ENCODE data around the gene BNC2.

BNC2 gene

GRCh38 chr9:16449076-16449730 is 421.3 kb downstream of the BNC2 start:
- TF ChIP-seq NFRKB (IDR thresholded peaks at IDR 0.05) (no peak), PKNOX1 (IDR thresholded peaks at IDR 0.05) (peak; percentile 74), LEF1 (IDR thresholded peaks at IDR 0.05; ENCODE audit: borderline replicate concordance) (no peak), BHLHE40 (IDR thresholded peaks at IDR 0.05; ENCODE audit: borderline replicate concordance) (no peak), FOXA1 (IDR thresholded peaks at IDR 0.05) (no peak)
- ChIA-PET POLR2A (no interaction called here), CTCF (interaction anchor here (0.6 kb wide), 1 partner anchor 21 kb away, joined by 3 read pairs; no protein-coding TSS in a partner anchor)
- no peak for DNase-seq (ENCODE audit: extremely low spot score)

- ChIA-PET POLR2A (no interaction called here), CTCF (no interaction called here)
- TF ChIP-seq PKNOX1 (IDR thresholded peaks at IDR 0.05) (0 out of 2 replicates have a peak, but pooled peaks have one; percentile 17), FOXM1 (IDR thresholded peaks at IDR 0.05; ENCODE audit: borderline replicate concordance) (no peak), HDGF (IDR thresholded peaks at IDR 0.05; ENCODE audit: borderline replicate concordance) (no peak), SUZ12 (IDR thresholded peaks at IDR 0.05) (no peak), ZNF384 (IDR thresholded peaks at IDR 0.05) (no peak), ELF4 (IDR thresholded peaks at IDR 0.05) (no peak), FOXA1 (IDR thresholded peaks at IDR 0.05) (no peak), BHLHE40 (IDR thresholded peaks at IDR 0.05; ENCODE audit: borderline replicate concordance) (no peak)
- no peak for DNase-seq (ENCODE audit: extremely low spot score)
Observed at GRCh38 chr9:16447946-16448345, 422.5 kb downstream of the BNC2 start.

GRCh38 chr9:16446636-16447035 is 423.8 kb downstream of the BNC2 start:
- ChIA-PET CTCF (no interaction called here), POLR2A (no interaction called here)
- no peak for TF ChIP-seq BHLHE40 (IDR thresholded peaks at IDR 0.05; ENCODE audit: borderline replicate concordance)
- no peak for TF ChIP-seq SP1 (IDR thresholded peaks at IDR 0.05)
- no peak for TF ChIP-seq CTBP1 (IDR thresholded peaks at IDR 0.05; ENCODE audit: borderline replicate concordance)
- no peak for TF ChIP-seq SUZ12 (IDR thresholded peaks at IDR 0.05)
- no peak for TF ChIP-seq PKNOX1 (IDR thresholded peaks at IDR 0.05)
- no peak for TF ChIP-seq L3MBTL2 (conservative IDR thresholded peaks at IDR 0.05)
- no peak for TF ChIP-seq NFRKB (IDR thresholded peaks at IDR 0.05)
- TF ChIP-seq FOXA1 (IDR thresholded peaks at IDR 0.05), result no peak
- TF ChIP-seq ARNT (IDR thresholded peaks at IDR 0.05), result no peak
- no peak for TF ChIP-seq ELF4 (IDR thresholded peaks at IDR 0.05)
- no peak for TF ChIP-seq HDGF (IDR thresholded peaks at IDR 0.05; ENCODE audit: borderline replicate concordance)
- no peak for TF ChIP-seq LEF1 (IDR thresholded peaks at IDR 0.05; ENCODE audit: borderline replicate concordance)
- TF ChIP-seq TARDBP (IDR thresholded peaks at IDR 0.05), result no peak
- no peak for TF ChIP-seq FOXK2 (IDR thresholded peaks at IDR 0.05)
- no peak for TF ChIP-seq ZNF384 (IDR thresholded peaks at IDR 0.05)
- TF ChIP-seq FOXM1 (IDR thresholded peaks at IDR 0.05; ENCODE audit: borderline replicate concordance), result no peak
- no peak for DNase-seq (ENCODE audit: extremely low spot score)

- ChIA-PET CTCF (no interaction called here), POLR2A (no interaction called here)
- no peak for DNase-seq (ENCODE audit: extremely low spot score)
- TF ChIP-seq FOXA1 (IDR thresholded peaks at IDR 0.05) (no peak), FOXM1 (IDR thresholded peaks at IDR 0.05; ENCODE audit: borderline replicate concordance) (no peak), PKNOX1 (IDR thresholded peaks at IDR 0.05) (no peak), HDGF (IDR thresholded peaks at IDR 0.05; ENCODE audit: borderline replicate concordance) (no peak), L3MBTL2 (conservative IDR thresholded peaks at IDR 0.05) (no peak), SP1 (IDR thresholded peaks at IDR 0.05) (no peak)
Observed at GRCh38 chr9:16445141-16445920, 425.1 kb downstream of the BNC2 start.

- no peak for DNase-seq (ENCODE audit: extremely low spot score)
- ChIA-PET POLR2A (no interaction called here), CTCF (no interaction called here)
- TF ChIP-seq SP1 (IDR thresholded peaks at IDR 0.05), result no peak
- TF ChIP-seq FOXM1 (IDR thresholded peaks at IDR 0.05; ENCODE audit: borderline replicate concordance), result no peak
- TF ChIP-seq HDGF (IDR thresholded peaks at IDR 0.05; ENCODE audit: borderline replicate concordance), result no peak
- TF ChIP-seq TARDBP (IDR thresholded peaks at IDR 0.05), result no peak
- no peak for TF ChIP-seq FOXA1 (IDR thresholded peaks at IDR 0.05)
- no peak for TF ChIP-seq ARNT (IDR thresholded peaks at IDR 0.05)
- no peak for TF ChIP-seq LEF1 (IDR thresholded peaks at IDR 0.05; ENCODE audit: borderline replicate concordance)
- no peak for TF ChIP-seq BHLHE40 (IDR thresholded peaks at IDR 0.05; ENCODE audit: borderline replicate concordance)
- TF ChIP-seq CTBP1 (IDR thresholded peaks at IDR 0.05; ENCODE audit: borderline replicate concordance), result no peak
- TF ChIP-seq SUZ12 (IDR thresholded peaks at IDR 0.05), result no peak
- TF ChIP-seq FOXK2 (IDR thresholded peaks at IDR 0.05), result no peak
- no peak for TF ChIP-seq L3MBTL2 (conservative IDR thresholded peaks at IDR 0.05)
- no peak for TF ChIP-seq ELF4 (IDR thresholded peaks at IDR 0.05)
- no peak for TF ChIP-seq NFRKB (IDR thresholded peaks at IDR 0.05)
- no peak for TF ChIP-seq PKNOX1 (IDR thresholded peaks at IDR 0.05)
- no peak for TF ChIP-seq ZNF384 (IDR thresholded peaks at IDR 0.05)
Observed at GRCh38 chr9:16442622-16443021, 427.8 kb downstream of the BNC2 start.
